IMR-90 (cell line): ENCODE measurements around the gene HSPB7. TPM values are rescaled to one million over a fixed set of nuclear protein-coding genes. Genes with fewer than 3 reads are reported as not detected.

Source experiments
- ATAC-seq: fragments of 200-7000 bp; cut with Tn5 transposase; 2 replicates; pipeline ENCODE4 v1.9.1; 2020; ENCODE audit warnings: low read depth, mild to moderate bottlenecking, moderate library complexity
- BruUV-seq: library from RNA; stranded (reverse); fragments of 400-500 nt; replicated peaks from 2 replicates; lab custom pipeline; 2021; lab: Mats Ljungman, UMichigan
- CTCF ChIA-PET: fragments of 300-600 bp; formaldehyde crosslinking; extraction: SDS; loops from one replicate; lab custom pipeline; 2021; ENCODE audit warnings: antibody characterized with exemption; lab: Yijun Ruan, JAX
- POLR2A ChIA-PET: fragments of 300-600 bp; sonication (Branson Sonifier 250); formaldehyde crosslinking; loops from one replicate; lab custom pipeline; 2022; ENCODE audit warnings: antibody characterized with exemption; ENCODE audit not compliant: unreplicated experiment; lab: Charles Lee
- DNase-seq: peaks from one replicate; pipeline ENCODE4 v3.0.0; 2013
- H2AFZ ChIP-seq: replicated peaks from 2 replicates; pipeline ENCODE3; 2013; ENCODE audit warnings: low read length, mild to moderate bottlenecking; ENCODE audit not compliant: poor library complexity
- H2AK5ac ChIP-seq: 2 replicates; pipeline ENCODE4 v1.6.1; 2013; ENCODE audit warnings: low read depth, low read length, inconsistent platforms
- H2AK9ac ChIP-seq: replicated peaks from 2 replicates; pipeline ENCODE3; 2013; ENCODE audit warnings: mild to moderate bottlenecking, low read depth, low read length, moderate library complexity; ENCODE audit not compliant: poor library complexity
- H2BK120ac ChIP-seq: 2 replicates; pipeline ENCODE4 v1.6.1; 2013; ENCODE audit warnings: low read depth, low read length, inconsistent platforms
- H2BK15ac ChIP-seq: 3 replicates; pipeline ENCODE4 v1.6.1; 2013; ENCODE audit warnings: low read depth, low read length, inconsistent platforms
- H2BK20ac ChIP-seq: 2 replicates; pipeline ENCODE4 v1.6.1; 2013; ENCODE audit warnings: low read depth, mild to moderate bottlenecking, inconsistent platforms, low read length, moderate library complexity
- H2BK5ac ChIP-seq: 2 replicates; pipeline ENCODE4 v1.6.1; 2013; ENCODE audit warnings: mild to moderate bottlenecking, low read depth, low read length, inconsistent platforms; ENCODE audit not compliant: poor library complexity, severe bottlenecking
- H3K14ac ChIP-seq: replicated peaks from 2 replicates; pipeline ENCODE4 v1.6.1; 2013; ENCODE audit warnings: low read depth, low read length, inconsistent platforms
- H3K18ac ChIP-seq: 2 replicates; pipeline ENCODE4 v1.6.1; 2013; ENCODE audit warnings: low read depth, low read length, control low read depth
- H3K23ac ChIP-seq: 2 replicates; pipeline ENCODE4 v1.6.1; 2013; ENCODE audit warnings: low read depth, low read length, inconsistent platforms
- H3K27ac ChIP-seq: 2 replicates; pipeline ENCODE4 v1.5.1; 2013; ENCODE audit warnings: mild to moderate bottlenecking, control low read depth, low read length; ENCODE audit not compliant: insufficient read depth
- H3K27me3 ChIP-seq: 2 replicates; pipeline ENCODE4 v1.6.1; 2013; ENCODE audit warnings: low read length; ENCODE audit not compliant: control insufficient read depth, insufficient read depth
- H3K36me3 ChIP-seq: 2 replicates; pipeline ENCODE4 v1.6.1; 2013; ENCODE audit warnings: low read length, mixed read lengths; ENCODE audit not compliant: control insufficient read depth, insufficient read depth
- H3K4ac ChIP-seq: 2 replicates; pipeline ENCODE4 v1.6.1; 2013; ENCODE audit warnings: low read depth, low read length, inconsistent platforms
- H3K4me1 ChIP-seq: 2 replicates; pipeline ENCODE4 v1.6.1; 2013; ENCODE audit warnings: low read length, mixed read lengths; ENCODE audit not compliant: control insufficient read depth, insufficient read depth
- H3K4me2 ChIP-seq: 2 replicates; pipeline ENCODE4 v1.6.1; 2013; ENCODE audit warnings: low read depth, mild to moderate bottlenecking, control low read depth, low read length, moderate library complexity
- H3K4me3 ChIP-seq: 2 replicates; pipeline ENCODE4 v1.5.1; 2013; ENCODE audit warnings: low read depth, mild to moderate bottlenecking, control low read depth, low read length, moderate library complexity; ENCODE audit not compliant: insufficient read depth
- H3K56ac ChIP-seq: 2 replicates; pipeline ENCODE4 v1.6.1; 2013; ENCODE audit warnings: low read length, inconsistent platforms; ENCODE audit not compliant: insufficient read depth; ENCODE audit errors: extremely low read depth
- H3K79me1 ChIP-seq, 2 experiments: 2 replicates each; pipeline ENCODE4 v1.6.1; 2013; ENCODE audit warnings: low read length in 2 of 2, inconsistent platforms in 1 of 2, low read depth in 1 of 2
- H3K9ac ChIP-seq: 2 replicates; pipeline ENCODE4 v1.6.1; 2013; ENCODE audit warnings: low read depth, low read length, control low read depth
- H3K9me1 ChIP-seq: 2 replicates; pipeline ENCODE4 v1.6.1; 2013; ENCODE audit warnings: low read length, inconsistent platforms; ENCODE audit not compliant: insufficient read depth
- H3K9me3 ChIP-seq: 2 replicates; pipeline ENCODE4 v1.6.1; 2013; ENCODE audit warnings: low read length; ENCODE audit not compliant: control insufficient read depth, insufficient read depth
- H4K20me1 ChIP-seq: 2 replicates; pipeline ENCODE4 v1.6.1; 2013; ENCODE audit warnings: low read length, inconsistent platforms; ENCODE audit not compliant: insufficient read depth
- H4K5ac ChIP-seq: 2 replicates; pipeline ENCODE4 v1.6.1; 2013; ENCODE audit warnings: mild to moderate bottlenecking, low read depth, low read length, control low read depth
- H4K8ac ChIP-seq, 2 experiments: 2 replicates each; pipeline ENCODE4 v1.6.1; 2013; ENCODE audit warnings: low read depth in 2 of 2, low read length in 2 of 2, control low read depth in 1 of 2, inconsistent platforms in 1 of 2
- H4K91ac ChIP-seq: 2 replicates; pipeline ENCODE4 v1.6.1; 2013; ENCODE audit warnings: low read depth, low read length, inconsistent platforms; ENCODE audit not compliant: insufficient read depth
- BHLHE40 ChIP-seq: fragments of 150-350 bp; IDR thresholded peaks from 2 replicates; pipeline ENCODE4 v1.6.1; 2016; ENCODE audit warnings: mild to moderate bottlenecking, low read depth, low read length
- FOS ChIP-seq: fragments of 150-350 bp; IDR thresholded peaks from 2 replicates; pipeline ENCODE4 v1.6.1; 2016; ENCODE audit warnings: low read depth, low read length
- MAZ ChIP-seq: IDR thresholded peaks from 2 replicates; pipeline ENCODE4 v1.6.1; 2012; ENCODE audit warnings: low read depth, mild to moderate bottlenecking, low read length, improper control_type of control experiment, moderate library complexity, borderline replicate concordance
- RAD21 ChIP-seq: IDR thresholded peaks from 2 replicates; pipeline ENCODE4 v1.6.1; 2012; ENCODE audit warnings: low read length, improper control_type of control experiment
- SMC3 ChIP-seq: fragments of 150-350 bp; IDR thresholded peaks from 2 replicates; pipeline ENCODE4 v1.6.1; 2016; ENCODE audit warnings: low read depth, mild to moderate bottlenecking, antibody characterized with exemption, low read length, moderate library complexity
- whole genome bisulfite sequencing, 2 experiments: methylation state at CpG; one replicate each; pipeline versions ENCODE4 v1.1.5 to v1.1.7; 2013; ENCODE audit warnings: missing lambda C conversion rate in 2 of 2; ENCODE audit not compliant: insufficient read length in 1 of 2; ENCODE audit errors: extremely low coverage in 2 of 2; 5-methylcytosine and 5-hydroxymethylcytosine counted together
- dilution Hi-C: fragments of 300-500 bp; cut with HindIII; formaldehyde crosslinking; loops from one replicate; pipeline ENCODE4 v1.14.3; 2018; ENCODE audit warnings: low sequenced_read_pairs; ENCODE audit not compliant: unreplicated experiment
- in situ Hi-C: fragments of 300-500 bp; cut with MboI; formaldehyde crosslinking; loops from 3 replicates; pipeline ENCODE4 v1.14.3; 2019; ENCODE audit warnings: low sequenced_read_pairs, inconsistent platforms, mixed read lengths
- intact Hi-C: fragments of 100-400 bp; cut with micrococcal nuclease; formaldehyde crosslinking; loops from 2 replicates; pipeline ENCODE4 v1.10.0; 2022
- polyA plus RNA-seq, 3 experiments: library from polyadenylated mRNA; depleted of rRNA; stranded (reverse); fragments of >200 nt; gene quantifications; 2 replicates each; pipeline ENCODE4 v1.2.3, GENCODE V29; 2012; ENCODE audit warnings: low replicate concordance in 1 of 3
- total RNA-seq: library from RNA; depleted of rRNA; stranded (reverse); fragments of >200 nt; gene quantifications from 2 replicates; pipeline ENCODE4 v1.2.3, GENCODE V29; 2012
- TF ChIP-seq, protein P1 (sequence below): conservative IDR thresholded peaks from 2 replicates; pipeline ENCODE4 v1.5.1; 2012; ENCODE audit warnings: mild to moderate bottlenecking, low read depth, low read length, improper control_type of control experiment

Gene HSPB7
- total and polyA plus RNA-seq, 2 of the 4 experiments (the other 2 are of a cell fraction), result 0.54 to 3.0 TPM

DNA sequence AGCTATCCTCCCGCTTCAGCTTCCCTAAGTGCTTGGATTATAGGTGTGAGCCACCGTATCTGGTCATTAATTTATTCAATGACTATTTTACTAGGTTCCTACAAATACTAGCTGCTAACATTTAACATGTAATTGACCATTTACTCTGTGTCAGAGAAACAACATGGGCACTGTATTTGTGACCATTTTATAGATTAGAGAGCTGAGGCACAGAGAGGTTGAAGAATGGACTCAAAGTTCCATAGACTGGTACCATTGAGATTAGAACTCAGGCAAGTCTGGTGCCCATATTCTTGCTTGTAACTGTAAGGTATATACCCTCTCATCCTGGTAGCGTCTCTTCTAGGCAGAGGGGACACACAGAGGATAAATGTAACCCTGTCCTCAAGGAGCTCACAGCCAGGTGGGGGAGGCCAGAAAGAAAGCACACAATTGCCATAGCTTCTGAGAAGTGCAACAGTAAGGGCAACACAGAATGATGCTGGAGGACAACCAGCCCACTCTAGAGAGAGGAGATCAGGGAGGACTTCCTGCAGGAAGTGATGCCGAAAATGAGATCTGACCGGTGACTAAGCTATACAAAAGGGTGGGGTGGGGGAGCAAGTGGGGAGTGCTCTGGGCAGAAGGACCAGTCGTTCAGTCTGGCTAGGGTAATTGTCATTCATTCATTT is 10.0 kb downstream of the HSPB7 start (continued):
- no peak for TF ChIP-seq FOS

GRCh38 chr1:16006552-16007485 is 11.0 kb downstream of the HSPB7 start:
- no peaks in the 10 kb centered on the region for H3K9me1 ChIP-seq
- no peak overlapping the region for H2BK120ac ChIP-seq
- no peak overlapping the region for H3K56ac ChIP-seq
- intact Hi-C loops (loop anchor here (5.0 kb wide), 1 partner anchor 215 kb away; no protein-coding TSS in a partner anchor), in situ Hi-C loops (no loop called here), dilution Hi-C loops (no loop called here)
- no peak overlapping the region for H4K8ac ChIP-seq
- H3K23ac ChIP-seq, result no peak overlapping the region
- no peak overlapping the region for H4K91ac ChIP-seq
- no peak overlapping the region for H2AFZ ChIP-seq
- no peak overlapping the region for H3K27ac ChIP-seq
- H2AK9ac ChIP-seq, result no peak overlapping the region
- H3K14ac ChIP-seq, result no peak overlapping the region
- BruUV-seq, result no TSS peak
- H2BK15ac ChIP-seq, result no peak overlapping the region
- peak; percentile 18 for DNase-seq
- no peak overlapping the region for H2AK5ac ChIP-seq
- no peak overlapping the region for H3K18ac ChIP-seq
- no peak overlapping the region for H2BK20ac ChIP-seq
- H3K4ac ChIP-seq, result no peak overlapping the region
- no peak overlapping the region for H4K5ac ChIP-seq
- peaks cover 4% of the 10 kb centered on the region; the same call in 1 of the 2 replicates for H3K27me3 ChIP-seq
- H3K9me3 ChIP-seq, result no peaks in the 10 kb centered on the region
- 0 out of 2 replicates have a peak, but pooled peaks cover 4% of the 10 kb centered on the region for H4K20me1 ChIP-seq
- H3K9ac ChIP-seq, result no peak overlapping the region
- TF ChIP-seq SMC3 (peak; percentile 36), FOS (no peak), MAZ (peak; percentile 38; the same call in 1 of the 2 replicates), BHLHE40 (no peak), RAD21 (peak; percentile 53)
- TF ChIP-seq, protein P1, sequence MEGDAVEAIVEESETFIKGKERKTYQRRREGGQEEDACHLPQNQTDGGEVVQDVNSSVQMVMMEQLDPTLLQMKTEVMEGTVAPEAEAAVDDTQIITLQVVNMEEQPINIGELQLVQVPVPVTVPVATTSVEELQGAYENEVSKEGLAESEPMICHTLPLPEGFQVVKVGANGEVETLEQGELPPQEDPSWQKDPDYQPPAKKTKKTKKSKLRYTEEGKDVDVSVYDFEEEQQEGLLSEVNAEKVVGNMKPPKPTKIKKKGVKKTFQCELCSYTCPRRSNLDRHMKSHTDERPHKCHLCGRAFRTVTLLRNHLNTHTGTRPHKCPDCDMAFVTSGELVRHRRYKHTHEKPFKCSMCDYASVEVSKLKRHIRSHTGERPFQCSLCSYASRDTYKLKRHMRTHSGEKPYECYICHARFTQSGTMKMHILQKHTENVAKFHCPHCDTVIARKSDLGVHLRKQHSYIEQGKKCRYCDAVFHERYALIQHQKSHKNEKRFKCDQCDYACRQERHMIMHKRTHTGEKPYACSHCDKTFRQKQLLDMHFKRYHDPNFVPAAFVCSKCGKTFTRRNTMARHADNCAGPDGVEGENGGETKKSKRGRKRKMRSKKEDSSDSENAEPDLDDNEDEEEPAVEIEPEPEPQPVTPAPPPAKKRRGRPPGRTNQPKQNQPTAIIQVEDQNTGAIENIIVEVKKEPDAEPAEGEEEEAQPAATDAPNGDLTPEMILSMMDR, result peak; percentile 40
- H3K36me3 ChIP-seq, result no peaks in the 10 kb centered on the region
- H3K4me3 ChIP-seq, result no peak overlapping the region
- CTCF ChIA-PET, result interaction anchor here (0.6 to 1.5 kb wide), 6 partner anchors 12 to 319 kb away, joined by 3 to 7 read pairs (median 4); no protein-coding TSS in a partner anchor
- no peaks in the 10 kb centered on the region for H3K79me1 ChIP-seq
- POLR2A ChIA-PET, result no interaction called here
- H3K4me1 ChIP-seq, result no peaks in the 10 kb centered on the region
- no peak overlapping the region for H3K4me2 ChIP-seq
- ATAC-seq, result peak; percentile 40; the same call in 1 of the 2 replicates
- H2BK5ac ChIP-seq, result no peak overlapping the region
- 100% methylated on average over 1 of the region's 9 CpGs; no CpG with 5 or more reads in 1 of the 2 experiments for WGBS, 2 experiments
